ENCODE data around the gene DDX11. TPM values are rescaled to one million over a fixed set of nuclear protein-coding genes. Genes with fewer than 3 reads are reported as not detected.
A peak's percentile ranks its signal among the peaks of the same experiment; 100 is the strongest.
"Not testable (repeated sequence)": the region's sequence is repeated elsewhere in the genome, so short reads cannot be mapped to it uniquely, and the experiment has no call there.

The DDX11 gene
- total RNA-seq, 2 experiments from 2014 or later = 184 to 193 TPM

DNA sequence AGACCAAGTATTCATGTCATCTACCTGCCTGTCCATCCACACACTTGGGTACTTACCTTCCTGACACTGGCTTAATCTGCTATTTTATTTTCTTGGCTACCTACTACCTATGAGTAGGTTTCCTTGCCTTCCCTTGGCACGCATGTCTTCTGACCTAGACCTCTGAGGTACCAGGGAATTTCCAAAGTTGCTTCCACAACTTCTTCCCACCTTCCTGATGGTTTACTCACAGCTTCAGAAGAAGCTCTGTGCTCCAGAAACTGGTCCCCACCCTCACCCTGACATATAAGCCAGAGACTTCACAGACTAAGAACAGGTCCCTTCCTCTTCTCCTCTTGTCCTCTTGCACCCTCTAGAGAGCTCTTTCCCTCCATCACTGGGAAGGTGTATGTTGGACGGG lies 35.7 kb upstream of the DDX11 start:
- H3K4me1 Mint-ChIP-seq (ENCODE audit: low read depth) = peaks cover 3% of the 10 kb centered on the region
- no peak overlapping the region for H3K4me3 Mint-ChIP-seq
- peaks cover 5% of the 10 kb centered on the region for H3K27me3 Mint-ChIP-seq (ENCODE audit: low read depth)
- ATAC-seq = no peak
- ChIA-PET POLR2A (no interaction called here), CTCF (no interaction called here)
- DNase-seq = no peak
- no peak overlapping the region for H3K27ac Mint-ChIP-seq
- no peaks in the 10 kb centered on the region for H3K9me3 Mint-ChIP-seq (ENCODE audit: insufficient read depth)
- H3K36me3 Mint-ChIP-seq (ENCODE audit: low read depth) = no peaks in the 10 kb centered on the region

DNA sequence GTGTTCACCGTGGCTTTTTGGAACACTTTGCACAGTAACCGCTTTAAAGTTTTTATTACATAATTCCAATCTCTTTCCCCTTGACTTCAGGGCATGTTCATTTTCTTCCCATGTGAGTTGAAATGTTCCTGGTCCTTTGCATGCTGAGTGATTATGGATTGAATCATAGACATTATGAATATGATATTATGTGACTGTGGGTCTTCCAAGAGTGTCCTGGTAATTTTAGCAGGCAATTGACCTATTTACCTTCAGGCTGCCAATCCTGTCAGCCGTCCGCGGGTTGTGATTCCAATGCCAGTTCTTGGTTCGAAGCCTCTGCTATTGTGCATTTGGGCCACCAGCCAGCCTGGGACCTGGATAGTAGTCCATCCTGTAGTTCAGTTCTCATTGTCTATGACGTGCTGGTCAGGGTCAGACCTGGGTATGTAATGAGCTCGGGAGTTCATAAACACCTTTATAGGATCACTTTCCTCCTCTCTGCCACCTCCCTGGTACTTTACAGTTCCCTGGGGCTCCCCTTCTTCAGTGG lies 32.6 kb upstream of the DDX11 start:
- POLR2A ChIA-PET = no interaction called here
- peaks cover 3% of the 10 kb centered on the region for H3K4me1 Mint-ChIP-seq (ENCODE audit: low read depth)
- H3K9me3 Mint-ChIP-seq (ENCODE audit: insufficient read depth) = no peaks in the 10 kb centered on the region
- H3K27ac Mint-ChIP-seq = no peak overlapping the region
- ATAC-seq (no peak), DNase-seq (no peak)
- no peak overlapping the region for H3K4me3 Mint-ChIP-seq
- CTCF ChIA-PET = no interaction called here
- peaks cover 12% of the 10 kb centered on the region for H3K27me3 Mint-ChIP-seq (ENCODE audit: low read depth)
- H3K36me3 Mint-ChIP-seq (ENCODE audit: low read depth) = no peaks in the 10 kb centered on the region

DNA sequence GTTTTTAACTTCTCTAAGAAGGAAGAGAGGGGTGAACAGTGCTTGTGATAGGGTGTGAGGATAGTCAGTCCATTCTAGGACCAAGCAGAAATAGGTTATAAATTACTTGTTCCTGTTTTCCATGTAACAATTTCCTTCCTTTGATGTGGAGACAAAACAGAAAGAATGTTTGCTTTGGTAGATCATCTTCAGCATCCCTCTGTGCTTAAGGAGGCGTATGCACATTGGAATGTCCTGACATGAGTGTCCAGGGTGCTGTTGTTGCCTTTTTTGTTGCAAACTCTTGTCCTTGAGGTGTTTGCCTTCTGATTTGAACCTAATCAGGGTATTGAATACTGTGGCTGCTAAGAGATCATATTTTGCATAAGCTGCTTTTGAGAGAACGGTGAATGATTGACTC lies 23.5 kb upstream of the DDX11 start:
- H3K9me3 Mint-ChIP-seq (ENCODE audit: insufficient read depth); ATAC-seq; H3K27me3 Mint-ChIP-seq (ENCODE audit: low read depth); CTCF ChIA-PET; H3K27ac Mint-ChIP-seq; H3K4me3 Mint-ChIP-seq; POLR2A ChIA-PET; DNase-seq; H3K36me3 Mint-ChIP-seq (ENCODE audit: low read depth): not testable (repeated sequence)
- peaks cover 23% of the 10 kb centered on the region for H3K4me1 Mint-ChIP-seq (ENCODE audit: low read depth)

DNA sequence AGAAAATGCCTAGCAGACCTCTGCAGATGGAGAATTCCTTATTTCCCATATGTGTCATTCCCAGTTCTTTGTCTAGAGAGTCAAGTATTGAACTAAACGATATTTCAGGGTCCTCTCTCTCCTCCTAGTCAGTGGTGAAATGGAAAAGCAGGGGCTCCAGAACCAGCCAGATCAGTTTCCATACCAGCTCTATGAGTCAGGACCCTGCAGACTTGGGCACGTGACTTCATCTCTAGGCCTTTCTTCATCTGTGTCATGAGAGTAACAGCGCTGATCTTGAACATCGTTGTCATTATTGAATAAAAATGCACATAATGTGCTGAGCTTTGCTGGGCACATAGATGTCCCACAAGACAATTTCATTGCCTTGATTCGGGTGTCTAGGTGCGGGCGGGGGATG lies 23.1 kb upstream of the DDX11 start:
- H3K4me3 Mint-ChIP-seq; H3K27me3 Mint-ChIP-seq (ENCODE audit: low read depth); CTCF ChIA-PET; H3K36me3 Mint-ChIP-seq (ENCODE audit: low read depth); POLR2A ChIA-PET; ATAC-seq; H3K9me3 Mint-ChIP-seq (ENCODE audit: insufficient read depth); DNase-seq; H3K27ac Mint-ChIP-seq: not testable (repeated sequence)
- peaks cover 23% of the 10 kb centered on the region for H3K4me1 Mint-ChIP-seq (ENCODE audit: low read depth)

DNA sequence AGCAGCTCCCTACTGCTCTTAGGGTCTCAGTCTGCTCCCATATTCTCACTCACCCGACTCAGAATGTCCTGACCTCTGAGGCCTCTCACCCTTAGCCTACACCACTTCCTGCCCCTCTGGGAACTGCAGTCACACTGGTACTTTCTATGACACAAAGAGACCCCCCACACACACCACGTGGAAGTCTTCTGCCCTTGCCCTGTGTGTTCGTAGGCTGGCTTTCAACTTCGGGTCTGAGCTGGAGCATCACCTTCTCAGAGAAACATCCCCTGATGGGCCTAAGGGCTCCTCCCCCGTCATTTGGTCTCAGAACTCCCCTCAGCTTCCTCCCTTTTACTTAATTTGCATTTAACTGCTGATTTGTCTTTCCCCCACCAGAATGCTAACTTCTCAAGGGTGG lies 22.0 kb upstream of the DDX11 start:
- ATAC-seq (peak; percentile 77), DNase-seq (peak; percentile 47)
- peak overlapping the region; percentile 64 for H3K27ac Mint-ChIP-seq
- H3K36me3 Mint-ChIP-seq (ENCODE audit: low read depth); CTCF ChIA-PET; H3K9me3 Mint-ChIP-seq (ENCODE audit: insufficient read depth); H3K27me3 Mint-ChIP-seq (ENCODE audit: low read depth); POLR2A ChIA-PET: not testable (repeated sequence)
- peak overlapping the region; percentile 19 for H3K4me3 Mint-ChIP-seq
- H3K4me1 Mint-ChIP-seq (ENCODE audit: low read depth) = peaks cover 23% of the 10 kb centered on the region

DNA sequence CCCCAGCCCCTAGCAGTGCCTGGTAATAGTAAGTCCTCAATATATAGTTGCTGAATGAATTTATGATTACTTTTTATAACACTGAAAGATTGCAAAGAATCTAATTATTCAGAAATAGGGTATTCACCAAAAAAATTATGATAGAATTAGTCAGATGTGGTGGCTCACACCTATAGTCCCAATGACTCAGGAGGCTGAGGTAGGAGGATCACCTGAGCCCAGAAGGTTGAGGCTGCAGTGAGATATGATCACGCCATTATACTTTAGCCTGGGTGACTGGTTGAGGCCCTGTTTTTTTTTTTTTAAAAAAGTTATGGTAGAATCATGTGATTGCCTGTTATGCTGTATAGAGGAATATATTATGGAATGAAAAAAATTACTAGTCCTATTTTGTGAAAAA lies 21.5 kb upstream of the DDX11 start:
- H3K36me3 Mint-ChIP-seq (ENCODE audit: low read depth); POLR2A ChIA-PET; H3K9me3 Mint-ChIP-seq (ENCODE audit: insufficient read depth); H3K27me3 Mint-ChIP-seq (ENCODE audit: low read depth); DNase-seq: not testable (repeated sequence)
- CTCF ChIA-PET = interaction anchor here (0.6 to 2.1 kb wide), 2 partner anchors 21 to 205 kb away, joined by 3 to 12 read pairs; no protein-coding TSS in a partner anchor
- peaks cover 23% of the 10 kb centered on the region for H3K4me1 Mint-ChIP-seq (ENCODE audit: low read depth)
- ATAC-seq = peak; percentile 16
- peak overlapping the region; percentile 19 for H3K4me3 Mint-ChIP-seq
- peak overlapping the region; percentile 64 for H3K27ac Mint-ChIP-seq

DNA sequence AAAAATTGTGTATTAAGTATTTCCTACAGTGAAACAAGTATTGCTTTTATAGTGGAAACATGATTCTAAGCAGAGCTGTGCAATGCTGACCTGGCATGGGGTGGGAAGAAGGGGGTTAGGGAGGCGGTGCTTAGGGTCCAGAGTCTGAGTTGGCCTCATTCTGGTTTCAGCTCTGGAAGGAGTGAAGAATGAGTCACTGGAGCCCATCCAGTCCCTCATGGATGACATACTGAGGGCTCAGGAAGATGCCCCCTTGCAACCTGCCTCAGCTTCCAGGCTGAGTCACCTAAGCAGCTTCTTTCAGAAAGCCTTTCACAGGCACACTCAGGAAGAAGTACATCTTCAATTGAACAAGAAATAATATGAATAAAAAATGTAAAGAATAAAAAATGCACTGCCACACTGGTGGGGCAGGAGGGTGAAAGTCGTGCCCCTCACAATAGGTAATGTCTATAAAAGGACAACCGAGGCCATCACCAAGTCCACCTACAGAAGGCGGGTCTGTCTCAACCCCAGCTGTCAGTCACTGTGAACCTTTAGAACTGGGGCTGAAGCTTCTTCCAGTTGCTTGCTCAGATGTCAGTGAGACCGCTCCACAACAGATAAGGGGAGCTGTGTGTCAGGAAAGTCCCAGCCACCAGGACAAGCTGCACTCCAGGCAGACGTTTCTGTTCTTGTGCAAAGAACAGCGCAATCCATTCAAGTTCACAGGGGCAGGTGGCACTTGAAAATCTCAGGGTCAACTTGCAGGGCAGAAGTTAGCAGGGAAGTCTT lies 20.8 kb upstream of the DDX11 start:
- ATAC-seq; H3K9me3 Mint-ChIP-seq (ENCODE audit: insufficient read depth); POLR2A ChIA-PET; H3K36me3 Mint-ChIP-seq (ENCODE audit: low read depth); H3K27ac Mint-ChIP-seq; DNase-seq; H3K4me3 Mint-ChIP-seq; H3K27me3 Mint-ChIP-seq (ENCODE audit: low read depth): not testable (repeated sequence)
- CTCF ChIA-PET = interaction anchor here (0.6 to 2.1 kb wide), 2 partner anchors 22 to 206 kb away, joined by 3 to 12 read pairs; no protein-coding TSS in a partner anchor
- H3K4me1 Mint-ChIP-seq (ENCODE audit: low read depth) = peaks cover 23% of the 10 kb centered on the region

DNA sequence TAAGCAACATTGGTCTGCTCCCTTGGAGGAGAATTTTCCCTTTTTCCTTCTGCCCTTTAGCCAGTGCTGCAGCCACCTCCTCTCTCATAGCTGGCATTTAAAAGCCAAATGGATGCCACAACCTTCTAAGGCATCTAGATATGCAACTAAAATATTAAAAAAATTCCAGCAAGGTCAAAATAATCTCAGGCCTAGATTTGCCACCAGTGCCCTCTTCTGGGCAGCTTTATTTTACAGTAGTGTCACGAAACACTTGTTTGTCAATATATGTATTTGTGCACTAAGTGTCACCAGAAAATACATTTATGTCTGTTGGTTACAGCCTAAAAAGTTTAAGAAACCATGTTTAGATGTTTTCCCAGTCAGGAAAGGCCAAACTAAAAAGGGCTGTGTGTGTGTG lies 19.7 kb upstream of the DDX11 start:
- H3K36me3 Mint-ChIP-seq (ENCODE audit: low read depth); H3K27ac Mint-ChIP-seq; H3K27me3 Mint-ChIP-seq (ENCODE audit: low read depth); H3K9me3 Mint-ChIP-seq (ENCODE audit: insufficient read depth); H3K4me3 Mint-ChIP-seq; POLR2A ChIA-PET; ATAC-seq; DNase-seq: not testable (repeated sequence)
- peaks cover 23% of the 10 kb centered on the region for H3K4me1 Mint-ChIP-seq (ENCODE audit: low read depth)
- CTCF ChIA-PET = interaction anchor here (2.1 kb wide), 1 partner anchor 207 kb away, joined by 12 read pairs; no protein-coding TSS in a partner anchor

DNA sequence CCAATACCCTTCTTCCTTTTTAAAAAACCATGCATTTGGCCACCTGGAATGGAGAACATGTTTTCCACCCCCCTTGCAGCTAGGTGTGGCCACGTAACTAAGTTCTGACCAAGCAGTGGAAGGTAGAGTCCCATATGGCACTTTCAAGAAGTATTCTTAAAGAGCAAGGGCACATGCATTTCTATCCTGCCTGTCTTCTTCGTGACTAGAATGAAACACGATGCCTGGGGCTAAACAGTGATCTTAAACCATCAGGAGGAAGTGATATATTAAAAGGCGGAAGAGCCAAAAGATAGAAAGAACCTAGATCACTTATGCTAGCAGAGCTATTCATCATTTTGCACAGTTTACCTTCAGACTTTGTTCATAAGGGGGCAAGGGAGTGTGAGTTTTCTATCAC lies 16.0 kb upstream of the DDX11 start:
- ATAC-seq (no peak), DNase-seq (no peak)
- H3K27me3 Mint-ChIP-seq (ENCODE audit: low read depth) = peaks cover 2% of the 10 kb centered on the region
- H3K4me1 Mint-ChIP-seq (ENCODE audit: low read depth) = peaks cover 8% of the 10 kb centered on the region
- H3K4me3 Mint-ChIP-seq = no peak overlapping the region
- CTCF ChIA-PET = no interaction called here
- no peaks in the 10 kb centered on the region for H3K36me3 Mint-ChIP-seq (ENCODE audit: low read depth)
- H3K27ac Mint-ChIP-seq = no peak overlapping the region
- no peaks in the 10 kb centered on the region for H3K9me3 Mint-ChIP-seq (ENCODE audit: insufficient read depth)
- POLR2A ChIA-PET = no interaction called here

DNA sequence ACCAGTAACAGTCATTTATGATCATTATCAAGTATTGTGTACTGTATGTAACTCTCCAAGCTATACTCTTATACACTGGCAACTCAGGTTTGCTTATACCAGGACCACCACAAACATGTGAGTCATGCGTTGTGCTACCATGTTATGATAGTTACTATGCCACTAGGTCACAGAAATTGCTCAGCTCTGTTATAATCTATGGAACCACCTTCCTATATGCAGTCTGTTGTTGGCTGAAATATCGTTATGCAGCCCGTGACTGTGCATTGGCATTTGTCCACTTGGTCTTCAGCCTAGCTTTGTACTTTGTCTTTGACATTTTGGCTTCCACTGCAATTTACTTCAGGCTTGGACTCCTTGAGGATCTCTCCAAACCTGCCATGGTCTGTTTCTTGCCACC lies 7.5 kb upstream of the DDX11 start:
- DNase-seq; H3K9me3 Mint-ChIP-seq (ENCODE audit: insufficient read depth); CTCF ChIA-PET; H3K4me3 Mint-ChIP-seq; H3K4me1 Mint-ChIP-seq (ENCODE audit: low read depth); H3K27ac Mint-ChIP-seq; H3K36me3 Mint-ChIP-seq (ENCODE audit: low read depth); H3K27me3 Mint-ChIP-seq (ENCODE audit: low read depth); POLR2A ChIA-PET: not testable (repeated sequence)
- ATAC-seq = peak; percentile 39

DNA sequence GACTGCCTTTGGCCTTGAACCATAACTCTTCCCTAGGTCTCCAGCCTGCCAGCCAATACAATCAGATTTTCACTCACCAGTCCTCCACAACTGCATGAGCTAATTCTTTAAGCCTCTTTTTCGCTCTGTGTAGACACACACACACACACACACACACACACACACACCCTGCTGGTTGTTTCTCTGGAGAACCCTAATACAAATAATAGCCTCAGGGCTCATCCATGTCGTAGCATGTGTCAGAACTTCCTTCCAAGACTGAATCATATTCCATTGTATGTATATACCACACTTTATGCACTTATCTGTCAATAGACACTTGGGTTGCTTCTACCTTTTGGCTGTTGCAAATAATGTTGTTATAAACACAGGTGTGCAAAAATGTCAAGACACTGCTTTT lies 6.0 kb upstream of the DDX11 start:
- POLR2A ChIA-PET; H3K4me1 Mint-ChIP-seq (ENCODE audit: low read depth); CTCF ChIA-PET; H3K9me3 Mint-ChIP-seq (ENCODE audit: insufficient read depth); H3K36me3 Mint-ChIP-seq (ENCODE audit: low read depth); H3K27me3 Mint-ChIP-seq (ENCODE audit: low read depth); ATAC-seq; H3K4me3 Mint-ChIP-seq; H3K27ac Mint-ChIP-seq; DNase-seq: not testable (repeated sequence)

DNA sequence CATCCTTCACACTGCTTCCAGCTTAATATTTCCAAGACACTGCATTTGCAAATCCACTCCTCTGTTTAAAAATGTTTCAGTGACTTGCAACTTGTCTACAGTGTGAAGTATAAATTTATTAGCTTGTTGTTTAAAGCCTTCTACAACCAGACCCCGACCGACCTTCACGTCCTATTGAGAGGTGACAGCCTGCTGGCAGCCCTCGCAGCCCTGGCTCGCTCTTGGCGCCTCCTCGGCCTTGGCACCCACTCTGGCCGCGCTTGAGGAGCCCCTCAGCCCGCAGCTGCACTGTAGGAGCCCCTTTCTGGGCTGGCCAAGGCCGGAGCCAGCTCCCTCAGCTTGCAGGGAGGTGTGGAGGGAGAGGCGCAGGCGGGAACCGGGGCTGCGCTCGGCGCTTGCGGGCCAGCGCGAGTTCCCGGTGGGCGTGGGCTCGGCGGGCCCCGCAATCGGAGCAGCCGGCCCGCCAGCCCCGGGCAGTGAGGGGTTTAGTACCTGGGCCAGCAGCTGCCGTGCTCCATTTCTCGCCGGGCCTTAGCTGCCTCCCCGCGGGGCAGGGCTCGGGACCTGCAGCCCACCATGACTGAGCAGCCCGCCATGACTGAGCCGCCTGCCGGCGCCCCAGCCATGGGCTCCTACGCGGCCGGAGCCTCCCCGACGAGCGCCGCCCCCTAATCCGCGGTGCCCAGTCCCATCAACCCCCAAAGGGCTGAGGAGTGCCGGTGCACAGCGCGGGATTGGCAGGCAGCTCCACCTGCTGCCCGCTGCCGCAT lies 2.5 kb upstream of the DDX11 start:
- H3K4me3 Mint-ChIP-seq; H3K27me3 Mint-ChIP-seq (ENCODE audit: low read depth); DNase-seq; POLR2A ChIA-PET; ATAC-seq; H3K27ac Mint-ChIP-seq; CTCF ChIA-PET; H3K9me3 Mint-ChIP-seq (ENCODE audit: insufficient read depth): not testable (repeated sequence)
- Mint-ChIP-seq H3K36me3 (ENCODE audit: low read depth) (peaks cover 15% of the 10 kb centered on the region), H3K4me1 (ENCODE audit: low read depth) (peaks cover 26% of the 10 kb centered on the region)
